HG03558 (cell line): ENCODE data around the gene AGPAT4.
"Not testable (repeated sequence)": the region's sequence is repeated elsewhere in the genome, so short reads cannot be mapped to it uniquely, and the experiment has no call there.

ENCODE experiments used
- ATAC-seq: cut with Tn5 transposase; IDR thresholded peaks from one replicate; pipeline ENCODE4 v1.9.1; 2021; ENCODE audit warnings: moderate number of reproducible peaks; ENCODE audit not compliant: unreplicated experiment; ENCODE audit errors: extremely low read depth

Gene AGPAT4

DNA sequence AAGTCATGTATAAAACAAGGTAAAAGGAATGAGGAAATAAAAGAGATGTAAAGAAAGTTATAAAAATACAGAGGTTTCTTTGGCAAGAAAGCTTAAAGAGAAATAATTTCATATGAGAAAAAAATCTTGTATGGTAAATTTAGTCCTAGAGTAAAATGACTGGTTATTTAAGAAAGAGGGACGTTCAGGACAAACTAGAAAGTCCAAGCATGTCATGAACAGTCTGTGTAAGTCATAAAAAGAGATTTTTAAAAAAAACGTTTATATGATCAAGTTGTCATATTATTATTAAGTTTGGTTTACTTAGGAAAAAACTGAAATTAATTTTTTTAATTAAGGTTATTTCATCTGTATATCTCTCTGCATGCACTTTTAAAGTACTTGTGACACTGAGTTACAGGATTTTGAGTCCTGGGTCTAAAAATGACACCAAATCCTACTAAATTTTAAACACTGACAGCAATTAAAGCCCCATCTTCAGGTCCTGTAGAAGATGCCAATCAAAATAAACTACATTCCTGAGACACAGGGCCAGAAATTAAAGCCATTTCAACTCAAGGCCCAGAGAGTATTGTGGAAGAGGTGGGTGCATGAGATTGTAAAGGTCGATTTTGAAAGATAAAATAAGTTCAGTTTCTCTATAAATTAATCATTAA is 62.4 kb downstream of the AGPAT4 start:
- no peak for ATAC-seq

DNA sequence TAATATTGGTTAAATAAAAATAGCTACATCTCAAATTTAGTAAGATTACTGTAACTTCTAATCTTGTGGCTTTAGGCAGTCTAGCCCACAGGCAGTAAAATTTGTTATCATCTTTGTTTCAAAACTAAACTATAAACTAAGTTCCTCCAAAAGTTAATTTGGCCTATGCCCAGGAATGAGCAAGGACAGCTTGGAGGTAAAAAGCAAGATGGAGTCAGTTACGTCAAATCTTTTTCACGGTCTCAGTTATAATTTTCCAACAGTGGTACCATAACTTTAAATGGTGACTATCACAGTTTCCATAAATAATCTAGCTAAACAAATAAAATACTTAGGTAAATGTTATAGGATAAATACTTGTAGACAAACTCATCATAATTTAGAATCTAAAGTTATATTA is 63.0 kb downstream of the AGPAT4 start:
- ATAC-seq = no peak

DNA sequence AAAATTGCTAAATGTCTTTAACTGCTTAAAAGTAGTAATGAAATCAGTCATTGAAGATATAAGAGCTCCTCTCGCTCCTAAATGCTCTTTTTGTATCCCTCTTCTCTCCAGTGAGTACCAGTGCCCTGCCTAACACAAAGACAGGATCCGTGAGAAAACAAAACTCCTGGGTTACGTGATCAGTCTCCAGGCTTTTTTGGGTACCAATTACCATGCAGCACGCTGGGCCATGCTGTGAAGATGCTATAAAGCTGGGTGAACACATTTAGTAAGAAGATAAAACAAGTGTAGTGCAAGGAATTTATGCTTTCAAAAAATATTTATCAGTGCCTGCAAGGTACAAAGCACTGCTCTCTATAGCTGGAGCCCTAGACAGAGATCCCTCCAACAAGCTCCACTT is 66.7 kb downstream of the AGPAT4 start:
- ATAC-seq = no peak

DNA sequence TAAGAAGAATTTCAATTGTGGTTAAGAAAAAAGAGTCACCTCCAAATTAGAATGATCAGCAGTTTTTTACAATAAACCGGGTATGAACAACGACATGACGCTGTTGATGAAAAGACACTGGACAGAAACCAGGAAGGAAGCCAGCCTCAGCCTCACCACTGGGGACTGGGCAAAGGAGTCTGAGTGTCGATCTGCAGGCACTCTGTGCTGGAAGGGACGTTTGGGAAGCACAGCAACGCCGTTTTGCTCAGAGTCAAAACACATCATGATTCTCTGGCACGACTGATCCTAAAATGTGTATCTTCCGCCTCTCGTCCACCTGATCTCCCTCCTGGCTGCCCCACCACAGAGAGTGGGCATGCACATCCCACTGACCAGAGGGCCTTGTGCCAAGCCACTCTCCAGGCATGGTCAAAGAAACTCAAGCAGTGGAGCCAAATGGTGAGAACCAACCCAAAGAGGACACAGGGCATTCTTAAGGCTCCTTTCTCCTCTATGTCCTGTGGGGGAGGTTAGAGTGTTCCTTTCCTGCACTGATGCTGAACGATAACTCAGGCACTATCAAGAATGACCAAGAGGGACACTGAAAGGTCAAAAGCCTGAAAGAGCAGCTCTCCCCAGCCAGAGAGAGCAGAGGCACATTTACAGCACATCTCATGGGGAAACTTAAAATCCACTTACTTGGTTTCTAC is 68.8 kb downstream of the AGPAT4 start:
- ATAC-seq = no peak

DNA sequence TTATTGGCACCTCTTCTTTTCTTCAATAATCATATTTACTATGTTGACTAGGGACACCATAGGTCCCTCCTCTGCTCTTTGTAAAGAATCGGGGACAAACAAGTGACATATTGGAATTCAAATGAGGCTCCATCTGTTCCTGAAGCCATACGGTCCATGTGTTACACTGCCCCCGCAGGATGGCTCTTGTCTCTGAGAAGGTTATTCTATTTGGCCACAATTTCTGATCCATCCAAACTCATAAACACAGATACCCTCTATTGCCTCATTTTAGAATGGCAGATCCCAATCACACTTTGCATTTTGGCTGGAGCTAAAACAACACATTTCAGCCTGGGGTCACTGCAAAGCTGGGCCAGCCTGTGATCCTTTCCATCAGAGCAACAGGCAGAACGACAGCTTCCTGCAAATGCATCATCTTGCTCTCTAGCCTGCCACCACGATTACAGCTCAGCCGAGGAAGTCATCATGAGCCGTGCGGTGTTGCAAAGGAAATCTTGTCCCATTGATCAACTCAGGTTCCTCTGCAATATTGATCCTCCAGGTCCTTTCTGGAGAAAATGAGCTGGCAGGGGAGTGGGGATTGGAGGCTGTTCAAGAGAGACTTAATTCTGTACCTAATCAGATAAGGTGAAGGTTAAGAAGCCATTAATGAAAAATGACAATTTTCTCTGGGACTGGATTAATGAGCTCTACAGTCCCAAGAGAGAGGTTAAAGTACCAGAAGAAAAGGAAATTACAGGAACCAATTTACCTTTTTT is 73.1 kb downstream of the AGPAT4 start:
- ATAC-seq = no peak

DNA sequence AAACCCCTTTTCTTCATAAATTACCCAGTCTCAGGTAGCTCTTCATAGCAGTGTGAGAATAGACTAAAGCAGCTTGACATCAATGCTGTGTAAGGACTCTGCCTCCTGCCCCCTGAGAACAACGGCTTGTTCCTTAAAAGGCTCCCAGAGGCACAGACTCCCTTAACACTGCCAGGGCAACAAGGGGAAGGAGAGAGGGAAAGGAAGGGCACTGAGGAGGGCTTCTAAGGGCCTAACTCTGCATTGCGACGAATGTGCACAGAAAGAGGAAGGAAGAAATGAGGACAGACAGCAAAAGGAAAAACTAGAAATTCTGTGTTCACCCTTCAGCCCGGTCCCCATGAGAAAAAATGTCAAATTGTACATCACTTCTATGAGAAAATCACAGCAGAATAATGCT is 74.0 kb downstream of the AGPAT4 start:
- ATAC-seq = no peak

DNA sequence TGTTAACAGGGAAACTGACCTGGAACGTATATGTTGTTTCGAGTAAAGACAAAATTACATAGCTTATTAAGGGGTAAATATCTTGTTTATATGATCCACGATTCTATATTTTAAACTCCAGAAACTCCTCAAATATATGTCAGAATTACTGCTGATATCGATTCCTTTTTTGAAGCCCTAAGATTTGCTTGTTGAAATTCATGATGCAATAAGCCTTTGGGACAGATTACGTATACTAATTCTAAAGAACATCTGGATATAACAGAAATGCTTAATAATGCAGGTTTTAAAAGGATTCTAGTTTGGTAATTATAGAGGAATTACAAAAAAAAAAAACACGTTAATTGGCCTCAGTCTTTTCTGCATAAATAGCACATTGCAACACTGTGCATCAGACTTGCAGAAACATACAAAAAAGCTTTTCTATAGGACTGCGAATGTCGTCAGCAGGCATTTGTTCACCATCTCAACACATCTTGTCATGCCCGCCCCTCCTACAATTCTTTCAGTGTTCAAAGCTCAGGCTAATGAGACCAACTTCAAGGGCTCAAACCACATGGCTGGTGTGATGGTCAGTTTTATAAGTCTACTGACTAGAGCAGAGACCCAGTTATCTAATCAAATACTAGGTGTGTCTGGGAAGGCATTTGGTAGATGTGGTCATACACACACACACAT is 74.9 kb downstream of the AGPAT4 start:
- no peak for ATAC-seq

DNA sequence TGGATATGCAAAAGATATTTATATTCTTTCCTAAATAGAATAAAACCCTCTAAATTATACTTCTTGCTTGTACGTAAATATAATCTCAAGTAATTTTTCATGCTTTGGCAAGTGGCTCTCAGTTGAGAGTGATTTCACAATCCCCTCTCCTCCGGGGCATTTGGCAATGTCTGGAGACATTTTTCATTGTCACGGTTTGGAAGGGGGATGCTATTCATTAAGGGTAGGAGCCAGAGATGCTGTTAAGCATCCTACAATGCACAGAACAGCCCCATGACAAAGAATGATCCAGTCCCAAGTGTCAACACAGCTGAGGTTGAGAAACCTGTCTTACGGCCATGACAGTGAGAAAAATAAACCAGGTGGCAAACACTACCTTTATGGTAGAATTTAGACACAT is 75.7 kb downstream of the AGPAT4 start:
- ATAC-seq = no peak

DNA sequence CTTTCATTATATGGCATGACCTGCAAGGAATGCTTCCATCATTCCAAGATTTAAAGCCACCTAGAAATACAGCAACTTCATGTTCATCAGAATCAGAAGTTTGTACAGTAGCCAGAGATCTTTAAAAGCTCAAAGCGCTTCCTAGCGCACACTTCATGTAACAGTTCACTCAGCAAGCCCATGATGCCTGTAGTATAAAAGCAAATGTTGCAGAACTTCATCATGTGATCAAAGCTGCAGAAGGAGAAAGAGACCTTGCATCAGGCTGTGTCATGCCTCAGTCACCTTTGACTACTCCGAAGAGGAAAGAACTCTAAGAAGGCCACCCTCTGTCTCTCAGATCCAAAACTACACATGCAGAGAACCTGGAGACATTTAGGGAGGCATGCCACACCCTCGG is 78.5 kb downstream of the AGPAT4 start:
- no peak for ATAC-seq

DNA sequence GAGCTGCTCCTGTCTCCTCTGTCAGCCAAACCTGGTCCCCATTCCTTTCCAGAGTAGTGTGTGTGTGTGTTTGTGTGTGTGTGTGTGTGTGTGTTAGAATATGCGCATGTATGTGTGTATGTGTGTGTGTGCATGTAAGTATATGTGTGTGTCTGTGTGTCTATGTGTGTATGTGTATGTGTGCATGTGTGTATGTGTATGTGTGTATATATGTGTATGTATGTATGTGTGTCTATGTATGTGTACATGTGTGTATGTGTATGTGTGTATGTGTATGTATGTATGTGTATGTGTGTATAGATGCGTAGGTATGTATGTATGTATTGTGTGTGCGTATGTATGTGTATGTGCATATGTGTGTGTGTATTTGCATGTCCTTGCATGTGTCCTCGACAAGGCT is 79.5 kb downstream of the AGPAT4 start:
- ATAC-seq = no peak

DNA sequence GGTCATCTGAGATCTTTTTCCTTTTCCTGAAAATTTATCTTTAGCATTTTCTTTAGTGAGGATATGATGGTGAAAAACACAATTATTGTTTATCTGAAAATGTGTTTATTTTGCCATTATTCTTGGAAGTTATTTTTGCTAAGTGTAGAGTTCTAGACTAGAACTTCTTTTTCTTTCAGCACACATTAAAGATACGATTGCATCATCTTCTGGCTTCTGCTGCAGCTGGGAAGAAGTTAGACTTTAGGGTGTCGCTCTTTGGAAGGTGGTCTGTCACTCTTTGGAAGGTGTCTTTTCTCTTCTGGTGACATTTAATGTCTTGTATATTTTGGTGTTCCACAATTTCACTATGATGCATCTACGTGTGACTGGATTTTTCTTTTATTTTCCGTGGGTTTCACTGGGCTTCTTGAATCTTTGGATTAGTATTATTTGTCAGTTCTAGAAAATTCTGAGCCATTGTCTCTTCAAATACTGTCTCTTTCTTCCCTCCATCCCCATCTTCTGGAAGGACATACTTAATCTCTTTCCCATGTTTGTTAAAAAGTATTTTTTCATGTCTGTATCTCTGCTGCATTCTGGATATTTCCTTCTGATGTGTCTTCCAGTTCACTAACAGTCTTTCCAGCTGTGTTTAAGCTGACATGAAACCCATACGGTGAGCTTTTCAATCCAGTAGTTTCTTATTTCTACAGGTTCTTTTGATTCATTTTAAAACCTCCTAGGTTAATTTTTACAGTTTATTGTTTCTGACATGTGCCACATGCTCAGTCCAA is 81.0 kb downstream of the AGPAT4 start:
- no peak for ATAC-seq

DNA sequence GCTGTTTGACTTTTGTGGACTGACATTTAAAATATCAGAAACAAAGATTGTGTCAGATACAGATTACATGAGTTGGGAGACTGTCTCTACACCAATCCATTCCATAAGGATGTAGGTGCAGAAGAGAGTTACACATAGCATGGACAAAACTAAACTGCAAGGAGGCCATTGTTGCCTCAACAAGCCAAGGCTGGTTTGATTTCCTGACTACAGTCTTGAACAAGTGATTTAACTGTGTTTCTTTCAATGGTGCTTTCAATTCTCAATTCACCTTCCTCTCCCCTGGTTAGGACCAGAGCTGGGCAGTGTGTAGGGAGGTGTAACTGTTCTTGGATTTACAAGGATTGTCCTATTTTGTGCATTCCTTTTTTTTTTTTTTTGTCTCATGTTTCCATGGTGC is 82.2 kb downstream of the AGPAT4 start:
- ATAC-seq = no peak

DNA sequence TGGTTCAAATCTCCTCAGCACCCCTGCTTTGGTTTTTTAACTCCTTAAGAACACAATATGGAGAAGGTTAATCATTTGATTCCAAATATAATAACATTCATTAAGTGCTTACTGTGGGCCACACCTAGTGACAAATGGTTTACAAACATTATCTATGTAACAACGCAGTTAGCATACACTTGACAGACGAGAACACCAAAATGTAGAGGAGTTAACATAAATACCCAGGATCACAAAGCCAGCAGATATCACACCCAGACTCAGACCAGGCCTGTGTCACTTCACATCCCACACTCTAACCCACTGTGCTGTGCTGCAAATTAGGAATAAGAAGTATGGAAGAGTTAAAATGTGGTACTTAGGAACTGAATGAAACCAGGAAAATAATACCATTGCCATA is 82.9 kb downstream of the AGPAT4 start:
- ATAC-seq = no peak

DNA sequence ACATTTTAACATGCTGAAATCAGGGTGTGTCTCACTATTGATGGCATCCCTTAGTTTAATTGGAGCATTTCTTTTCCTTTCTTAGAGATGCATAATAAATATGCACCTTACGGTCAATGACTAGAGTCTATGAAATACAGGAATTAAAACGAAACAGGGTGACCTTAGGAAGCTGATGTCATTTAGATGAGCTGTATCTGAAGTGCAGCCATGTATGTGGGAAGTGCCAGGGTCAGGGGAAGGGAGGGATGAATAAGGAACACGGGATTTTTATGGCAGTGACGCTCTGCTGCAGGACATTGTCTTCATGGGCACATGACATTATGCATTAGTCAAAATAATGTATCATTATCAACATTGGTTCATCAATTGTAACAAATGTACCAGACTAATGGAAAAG is 84.0 kb downstream of the AGPAT4 start:
- no peak for ATAC-seq

DNA sequence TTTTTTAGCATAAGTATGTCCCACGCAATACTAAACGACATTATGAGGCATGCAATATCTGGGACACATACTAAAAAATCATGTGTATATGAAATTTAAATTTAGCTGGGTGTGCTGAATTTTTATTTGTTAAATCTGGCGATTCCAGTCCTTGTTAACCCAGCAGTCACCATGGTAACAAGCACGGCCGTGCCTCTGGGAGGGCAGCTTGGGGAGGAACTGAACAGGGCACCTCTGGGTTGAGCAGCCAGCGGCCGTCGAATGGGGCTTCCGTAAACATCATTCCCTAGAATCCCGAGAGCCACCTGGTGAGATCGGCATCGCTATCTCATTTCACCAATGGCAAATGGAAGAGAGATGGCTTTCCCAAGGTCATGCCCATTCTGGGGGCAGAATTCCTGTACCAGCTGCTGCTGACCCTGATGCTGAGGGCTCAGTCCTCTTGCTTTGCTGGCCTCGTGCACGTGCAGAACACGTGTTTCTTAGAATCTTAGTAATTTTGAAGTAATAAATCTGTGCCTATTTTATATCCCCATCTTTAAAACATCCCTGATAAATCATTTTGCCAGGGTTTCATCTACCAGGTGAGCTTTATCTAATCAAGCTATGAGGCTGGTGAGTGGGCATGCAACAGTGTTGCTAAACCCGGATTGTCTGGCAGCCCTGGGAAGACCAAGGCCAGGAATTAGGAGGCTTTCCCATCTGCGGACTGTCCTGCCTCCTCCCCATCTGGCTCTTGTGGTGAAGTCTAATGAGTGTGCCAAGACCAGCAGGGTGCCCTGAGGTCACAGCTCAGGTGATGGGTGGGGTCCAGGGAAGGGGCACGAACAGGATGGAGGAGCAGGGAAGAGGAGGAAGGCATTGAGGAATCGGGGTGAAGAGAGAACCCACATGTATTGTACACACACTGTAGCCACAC is 85.1 kb downstream of the AGPAT4 start:
- ATAC-seq = no peak

DNA sequence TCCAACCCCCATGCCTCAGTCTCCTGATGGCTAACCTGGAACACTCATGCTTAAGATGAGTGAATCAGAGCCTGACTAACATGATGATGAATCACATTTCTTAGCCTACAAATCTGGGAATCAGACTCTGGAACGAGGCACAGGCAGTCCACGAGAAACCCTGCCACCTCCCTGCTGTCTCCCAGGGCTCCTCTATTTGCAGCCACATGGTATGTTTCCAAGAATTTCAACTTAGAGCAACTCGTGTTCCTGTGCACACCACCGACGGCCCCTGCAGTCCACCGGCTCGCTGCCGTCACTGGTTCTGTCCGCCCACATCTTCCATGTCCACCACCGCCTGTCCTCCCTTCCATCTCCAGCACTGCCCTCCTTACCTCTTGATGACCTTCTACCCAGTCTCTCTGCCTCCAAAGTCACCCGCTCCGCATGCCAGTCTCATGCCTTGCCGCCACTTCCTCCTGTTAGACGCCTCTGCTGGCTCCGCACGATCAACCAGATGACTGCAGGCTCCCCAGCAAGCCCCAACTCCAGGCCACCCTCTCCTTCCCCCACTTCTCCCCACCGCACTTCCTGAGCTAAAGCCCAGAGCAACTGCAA is 87.6 kb downstream of the AGPAT4 start:
- no peak for ATAC-seq

DNA sequence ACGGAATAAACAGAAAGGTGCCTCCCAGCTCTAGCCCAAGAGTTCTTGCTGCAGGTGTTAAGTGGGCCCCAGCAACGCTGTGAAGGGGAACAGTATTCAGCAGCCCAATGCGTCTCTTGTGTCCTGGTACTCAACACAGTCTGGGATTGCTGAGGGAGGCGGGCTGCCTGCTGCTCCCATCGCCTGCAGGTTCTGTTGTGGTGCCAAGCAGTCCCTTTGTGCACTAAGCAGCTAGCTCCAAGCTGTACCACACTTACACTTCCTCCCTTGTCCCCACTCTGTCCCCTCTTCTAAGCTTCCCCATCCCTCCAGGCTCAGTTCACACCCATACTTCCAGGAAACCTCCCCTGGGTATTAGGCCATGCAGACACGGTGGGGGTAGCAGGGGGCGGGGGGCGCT is 92.7 kb downstream of the AGPAT4 start:
- ATAC-seq = no peak

DNA sequence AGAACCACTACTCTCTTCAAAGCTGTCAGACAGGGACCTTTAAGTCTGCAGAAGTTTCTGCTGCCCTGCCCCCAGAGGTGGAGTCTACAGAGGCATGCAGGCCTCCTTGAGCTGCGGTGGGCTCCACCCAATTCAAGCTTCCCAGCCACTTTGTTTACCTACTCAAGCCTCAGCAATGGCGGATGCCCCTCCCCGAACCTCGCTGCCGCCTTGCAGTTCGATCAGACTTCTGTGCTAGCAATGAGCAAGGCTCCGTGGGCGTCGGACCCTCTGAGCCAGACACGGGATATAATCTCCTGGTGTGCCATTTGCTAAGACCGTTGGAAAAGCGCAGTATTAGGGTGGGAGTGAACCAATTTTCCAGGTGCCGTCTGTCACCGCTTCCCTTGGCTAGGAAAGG is 95.7 kb downstream of the AGPAT4 start:
- ATAC-seq = not testable (repeated sequence)

DNA sequence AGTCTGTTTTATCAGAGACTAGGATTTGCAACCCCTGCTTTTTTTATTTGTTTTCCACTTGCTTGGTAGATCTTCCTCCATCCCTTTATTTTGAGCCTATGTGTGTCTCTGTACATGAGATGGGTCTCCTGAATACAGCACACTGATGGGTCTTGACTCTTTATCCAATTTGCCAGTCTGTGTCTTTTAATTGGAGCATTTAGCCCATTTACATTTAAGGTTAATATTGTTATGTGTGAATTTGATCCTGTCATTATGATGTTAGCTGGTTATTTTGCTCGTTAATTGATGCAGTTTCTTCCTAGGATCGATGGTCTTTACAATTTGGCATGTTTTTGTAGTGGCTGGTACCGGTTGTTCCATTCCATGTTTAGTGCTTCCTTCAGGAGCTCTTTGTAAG is 97.4 kb downstream of the AGPAT4 start:
- not testable (repeated sequence) for ATAC-seq
